ENCODE data around the gene UBE2QL1. TPM values are rescaled to one million over a fixed set of nuclear protein-coding genes. Genes with fewer than 3 reads are reported as not detected.

Gene UBE2QL1
- total and polyA plus RNA-seq, 2 donors (not counting 1 experiment from before 2014, with no cell fraction given), result 0.33 to 1.7 TPM

GRCh38 chr5:6478793-6479192, 30.1 kb downstream of the UBE2QL1 start:
- Mint-ChIP-seq H3K4me3 (no peak overlapping the region), H3K4me1 (peaks cover 21% of the 10 kb centered on the region), H3K27me3 (no peaks in the 10 kb centered on the region), H3K27ac (no peak overlapping the region), H3K9me3 (ENCODE audit: insufficient read depth) (no peaks in the 10 kb centered on the region)
- ChIA-PET CTCF (no interaction called here), POLR2A (no interaction called here)
- peaks cover 0 to 18% of the 10 kb centered on the region in 2 donors for H3K4me1 ChIP-seq (ENCODE audit: control insufficient read depth in 2 of 2, insufficient read depth in 2 of 2, low read length in 2 of 2)
- 86% methylated on average over 11 of the region's 11 CpGs for WGBS (ENCODE audit: insufficient coverage)
- TF ChIP-seq EZH2 (IDR thresholded peaks at IDR 0.05; ENCODE audit: borderline replicate concordance, insufficient read depth, low read depth, low read length, poor library complexity, severe bottlenecking), result no peak
- TF ChIP-seq CTCF (IDR thresholded peaks at IDR 0.05), result no peak
- DNase-seq (no peak), ATAC-seq (ENCODE audit: low read depth) (no peak)
- peaks cover 0 to 6% (median 0%) of the 10 kb centered on the region in 3 donors for H3K9me3 ChIP-seq (ENCODE audit: control extremely low read depth in 1 of 3, control insufficient read depth in 2 of 3, insufficient read depth in 1 of 3, low read length in 2 of 3)
- no peak overlapping the region for H3K4me2 ChIP-seq (replicated peaks; ENCODE audit: low read depth, low read length, poor library complexity, severe bottlenecking)
- no peak overlapping the region for H3K9ac ChIP-seq (ENCODE audit: low read length)
- H3K27ac ChIP-seq (ENCODE audit: low read length in 2 of 2), result no peak overlapping the region
- intact Hi-C loops (cut with micrococcal nuclease), result no loop called here
- no peak overlapping the region for H3K4me3 ChIP-seq (ENCODE audit: control extremely low read depth in 1 of 5, extremely low read depth in 1 of 5, insufficient read depth in 1 of 5, low read depth in 2 of 5, low read length in 4 of 5)
- no peak overlapping the region for H2AFZ ChIP-seq (ENCODE audit: insufficient read depth, low read depth, low read length, poor library complexity, severe bottlenecking)
- no peaks in the 10 kb centered on the region for H3K36me3 ChIP-seq (replicated peaks in 1 of 2; ENCODE audit: control extremely low read depth in 1 of 2, control insufficient read depth in 1 of 2, extremely low read depth in 1 of 2, insufficient read depth in 2 of 2, low read length in 1 of 2)
- H3K27me3 ChIP-seq (replicated peaks in 1 of 4; ENCODE audit: control extremely low read depth in 1 of 4, control insufficient read depth in 3 of 4, insufficient read depth in 4 of 4, low read length in 3 of 4), result no peaks in the 10 kb centered on the region
- no peaks in the 10 kb centered on the region for H3K79me2 ChIP-seq (ENCODE audit: control insufficient read depth, insufficient read depth, low read length)
- no peaks in the 10 kb centered on the region for H4K20me1 ChIP-seq (ENCODE audit: control insufficient read depth, insufficient read depth, low read length, poor library complexity, severe bottlenecking)

- intact Hi-C loops (cut with micrococcal nuclease), result loop anchor here (5.0 kb wide), 1 partner anchor 103 kb away; the partner anchor contains the start of gene MED10
- CTCF ChIA-PET, result no interaction called here
- no peak overlapping the region for H3K27ac ChIP-seq (ENCODE audit: low read length in 2 of 2)
- H3K4me2 ChIP-seq (replicated peaks; ENCODE audit: low read depth, low read length, poor library complexity, severe bottlenecking), result no peak overlapping the region
- H3K9ac ChIP-seq (ENCODE audit: low read length), result no peak overlapping the region
- no peaks in the 10 kb centered on the region for H3K27me3 ChIP-seq (replicated peaks in 1 of 4; ENCODE audit: control extremely low read depth in 1 of 4, control insufficient read depth in 3 of 4, insufficient read depth in 4 of 4, low read length in 3 of 4)
- H3K36me3 ChIP-seq (replicated peaks in 1 of 2; ENCODE audit: control extremely low read depth in 1 of 2, control insufficient read depth in 1 of 2, extremely low read depth in 1 of 2, insufficient read depth in 2 of 2, low read length in 1 of 2), result no peaks in the 10 kb centered on the region
- DNase-seq, result peak; percentile 36
- H2AFZ ChIP-seq (ENCODE audit: insufficient read depth, low read depth, low read length, poor library complexity, severe bottlenecking), result peak overlapping the region; percentile 30
- H3K9me3 ChIP-seq (ENCODE audit: control extremely low read depth in 1 of 3, control insufficient read depth in 2 of 3, insufficient read depth in 1 of 3, low read length in 2 of 3), result peaks cover 0 to 6% (median 0%) of the 10 kb centered on the region in 3 donors
- Mint-ChIP-seq H3K27me3 (no peaks in the 10 kb centered on the region), H3K4me1 (peaks cover 37% of the 10 kb centered on the region), H3K9me3 (ENCODE audit: insufficient read depth) (no peaks in the 10 kb centered on the region), H3K4me3 (no peak overlapping the region), H3K27ac (peak overlapping the region; percentile 50)
- POLR2A ChIA-PET, result interaction anchor here (0.5 kb wide), 1 partner anchor 8 kb away, joined by 4 read pairs; no protein-coding TSS in a partner anchor
- H4K20me1 ChIP-seq (ENCODE audit: control insufficient read depth, insufficient read depth, low read length, poor library complexity, severe bottlenecking), result no peaks in the 10 kb centered on the region
- H3K4me3 ChIP-seq (ENCODE audit: control extremely low read depth in 1 of 5, extremely low read depth in 1 of 5, insufficient read depth in 1 of 5, low read depth in 2 of 5, low read length in 4 of 5), result no peak overlapping the region
- no peak for ATAC-seq (ENCODE audit: low read depth)
- TF ChIP-seq CTCF (IDR thresholded peaks at IDR 0.05) (no peak), EZH2 (IDR thresholded peaks at IDR 0.05; ENCODE audit: borderline replicate concordance, insufficient read depth, low read depth, low read length, poor library complexity, severe bottlenecking) (no peak)
- H3K79me2 ChIP-seq (ENCODE audit: control insufficient read depth, insufficient read depth, low read length), result no peaks in the 10 kb centered on the region
- 86% methylated on average over 10 of the region's 15 CpGs for WGBS (ENCODE audit: insufficient coverage)
- peaks cover 9 to 34% of the 10 kb centered on the region in 2 donors for H3K4me1 ChIP-seq (ENCODE audit: control insufficient read depth in 2 of 2, insufficient read depth in 2 of 2, low read length in 2 of 2)
Measured at GRCh38 chr5:6480133-6481051, 31.7 kb downstream of the UBE2QL1 start.
